HFFc6 (cell line): Measurements from ENCODE around the gene ZNF582. TPM values are rescaled to one million over a fixed set of nuclear protein-coding genes. Genes with fewer than 3 reads are reported as not detected.

Experiments
- DNase-seq: peaks from one replicate; pipeline ENCODE4 v3.0.0-alpha.2; 2018
- H3K27ac Mint-ChIP-seq: 2 replicates; pipeline ENCODE4 v1.8.0; 2020; ENCODE audit warnings: mild to moderate bottlenecking, mixed read lengths
- H3K27me3 Mint-ChIP-seq: 2 replicates; pipeline ENCODE4 v1.8.0; 2021; ENCODE audit warnings: mild to moderate bottlenecking, moderate library complexity, mixed read lengths; ENCODE audit not compliant: insufficient read depth
- H3K36me3 Mint-ChIP-seq: 2 replicates; pipeline ENCODE4 v1.8.0; 2021; ENCODE audit warnings: low read depth, mixed read lengths
- H3K4me1 Mint-ChIP-seq: 2 replicates; pipeline ENCODE4 v1.8.0; 2020; ENCODE audit warnings: low read depth, mixed read lengths
- H3K4me3 Mint-ChIP-seq: 2 replicates; pipeline ENCODE4 v1.8.0; 2020; ENCODE audit warnings: mild to moderate bottlenecking, moderate library complexity, mixed read lengths
- H3K9me3 Mint-ChIP-seq: 2 replicates; pipeline ENCODE4 v1.8.0; 2020; ENCODE audit warnings: mild to moderate bottlenecking, mixed read lengths
- total RNA-seq, 6 experiments: library from RNA; stranded (reverse); fragmentation: NEBNext Ultra II Directional; extraction: Animal tissue kit (Norgen Biotek cat#: 25700); gene quantifications; 2 replicates in 1 of 6; 3 replicates in 5 of 6; pipeline ENCODE4 v1.2.3, GENCODE V29; 2021
- TF ChIP-seq, protein P1 (sequence below): fragments of 200-600 bp; sonication (generic); IDR thresholded peaks from 2 replicates; pipeline ENCODE4 v1.5.0; 2021; ENCODE audit warnings: antibody characterized with exemption, mild to moderate bottlenecking

ZNF582 gene
- total RNA-seq, 6 experiments from 2014 or later = 0.37 to 1.2 (median 0.81) TPM

DNA sequence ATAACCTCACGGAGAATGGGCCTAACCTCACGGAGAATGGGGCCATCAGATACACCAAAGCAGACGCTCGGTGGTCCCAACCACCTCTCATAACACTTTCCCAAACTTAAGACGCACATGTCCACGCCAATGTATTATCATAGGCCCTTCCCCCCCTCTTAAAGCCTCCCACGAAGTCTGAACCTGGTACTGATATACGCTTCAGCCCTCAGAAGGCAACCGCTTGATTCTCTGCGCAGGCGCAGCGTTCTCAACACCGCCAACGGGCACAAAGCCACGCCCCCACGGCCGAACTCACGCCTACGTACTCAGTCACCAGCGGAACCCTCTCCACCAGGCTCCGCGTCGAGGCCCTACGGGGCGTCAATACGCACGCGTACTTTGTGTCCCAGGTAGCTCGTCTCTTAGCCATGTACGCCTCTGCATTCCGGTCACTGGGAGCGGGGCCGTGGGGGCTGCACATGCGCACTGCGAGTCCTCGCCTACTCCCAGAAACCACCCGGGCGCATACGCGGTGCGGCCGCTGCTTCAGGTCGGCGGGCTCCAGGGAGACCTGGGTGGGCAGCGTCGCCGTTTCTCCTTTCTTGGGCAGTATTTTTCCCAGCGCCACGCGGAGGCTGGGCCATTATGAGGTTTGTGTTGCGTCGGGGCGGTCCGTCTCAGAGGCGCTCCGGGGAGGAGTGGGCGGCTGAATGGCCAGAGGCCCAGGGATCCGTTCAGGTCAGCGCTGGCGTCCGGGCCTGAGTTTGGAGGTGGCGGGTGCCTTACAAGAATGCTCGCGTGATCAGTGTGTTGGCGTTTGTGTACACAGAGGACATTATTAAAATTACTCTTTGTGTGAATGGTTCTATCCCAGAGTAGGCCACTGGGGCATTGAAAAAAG lies 25.3 kb downstream of the ZNF582 start:
- Mint-ChIP-seq H3K9me3 (peaks cover 60% of the 10 kb centered on the region), H3K27ac (peak overlapping the region; percentile 83), H3K4me3 (peak overlapping the region; percentile 90), H3K36me3 (peaks cover 32% of the 10 kb centered on the region), H3K27me3 (no peaks in the 10 kb centered on the region; the same call in 1 of the 2 replicates), H3K4me1 (no peaks in the 10 kb centered on the region; the same call in 1 of the 2 replicates)
- peak; percentile 85 for DNase-seq
- TF ChIP-seq, protein P1, sequence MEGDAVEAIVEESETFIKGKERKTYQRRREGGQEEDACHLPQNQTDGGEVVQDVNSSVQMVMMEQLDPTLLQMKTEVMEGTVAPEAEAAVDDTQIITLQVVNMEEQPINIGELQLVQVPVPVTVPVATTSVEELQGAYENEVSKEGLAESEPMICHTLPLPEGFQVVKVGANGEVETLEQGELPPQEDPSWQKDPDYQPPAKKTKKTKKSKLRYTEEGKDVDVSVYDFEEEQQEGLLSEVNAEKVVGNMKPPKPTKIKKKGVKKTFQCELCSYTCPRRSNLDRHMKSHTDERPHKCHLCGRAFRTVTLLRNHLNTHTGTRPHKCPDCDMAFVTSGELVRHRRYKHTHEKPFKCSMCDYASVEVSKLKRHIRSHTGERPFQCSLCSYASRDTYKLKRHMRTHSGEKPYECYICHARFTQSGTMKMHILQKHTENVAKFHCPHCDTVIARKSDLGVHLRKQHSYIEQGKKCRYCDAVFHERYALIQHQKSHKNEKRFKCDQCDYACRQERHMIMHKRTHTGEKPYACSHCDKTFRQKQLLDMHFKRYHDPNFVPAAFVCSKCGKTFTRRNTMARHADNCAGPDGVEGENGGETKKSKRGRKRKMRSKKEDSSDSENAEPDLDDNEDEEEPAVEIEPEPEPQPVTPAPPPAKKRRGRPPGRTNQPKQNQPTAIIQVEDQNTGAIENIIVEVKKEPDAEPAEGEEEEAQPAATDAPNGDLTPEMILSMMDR = no peak; the same call in 1 of the 2 replicates

DNA sequence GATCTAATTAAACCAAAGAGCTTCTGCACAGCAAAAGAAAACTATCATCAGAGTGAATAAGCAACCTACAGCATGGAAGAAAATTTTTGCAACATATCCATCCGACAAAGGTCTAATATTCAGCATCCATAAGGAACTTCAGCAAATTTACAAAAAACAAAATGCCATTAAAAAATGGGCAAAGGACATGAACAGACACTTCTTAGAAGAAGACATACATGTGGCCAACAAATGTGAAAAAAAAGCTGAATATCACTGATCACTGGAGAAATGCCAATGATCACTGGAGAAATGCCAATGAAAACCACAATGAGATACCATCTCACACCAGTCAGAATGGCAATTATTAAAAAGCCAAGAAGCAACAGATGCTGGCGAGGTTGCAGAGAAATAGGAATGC lies 32.5 kb downstream of the ZNF582 start:
- no peak overlapping the region for H3K27ac Mint-ChIP-seq
- no peaks in the 10 kb centered on the region for H3K4me1 Mint-ChIP-seq
- peaks cover 3% of the 10 kb centered on the region; the same call in 1 of the 2 replicates for H3K27me3 Mint-ChIP-seq
- H3K9me3 Mint-ChIP-seq = peaks cover 54% of the 10 kb centered on the region
- TF ChIP-seq, protein P1 = no peak
- peaks cover 25% of the 10 kb centered on the region for H3K36me3 Mint-ChIP-seq
- H3K4me3 Mint-ChIP-seq = no peak overlapping the region
- no peak for DNase-seq

DNA sequence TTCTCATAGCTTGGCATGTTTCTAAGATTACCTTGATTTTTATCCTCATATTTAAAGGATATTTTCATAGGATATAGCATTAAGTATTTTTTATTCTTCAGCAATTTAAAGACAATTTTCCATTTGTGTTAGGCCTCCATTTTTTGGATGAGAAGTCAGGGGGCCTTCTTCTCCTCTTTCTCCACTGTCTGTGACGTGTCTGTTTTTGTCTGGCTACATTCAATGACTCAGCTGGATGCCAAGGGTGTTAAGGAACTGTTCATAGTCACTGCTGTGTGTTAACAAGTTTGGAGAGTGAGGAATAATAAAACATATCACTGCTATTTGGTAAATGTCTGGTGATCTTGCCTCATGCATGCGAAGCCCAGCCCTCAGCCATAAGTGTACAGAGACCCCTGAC lies 36.4 kb downstream of the ZNF582 start:
- Mint-ChIP-seq H3K9me3 (peaks cover 54% of the 10 kb centered on the region), H3K27me3 (peaks cover 3% of the 10 kb centered on the region; the same call in 1 of the 2 replicates), H3K4me3 (no peak overlapping the region), H3K27ac (no peak overlapping the region), H3K4me1 (no peaks in the 10 kb centered on the region), H3K36me3 (peaks cover 20% of the 10 kb centered on the region)
- TF ChIP-seq, protein P1 = no peak
- DNase-seq = no peak

DNA sequence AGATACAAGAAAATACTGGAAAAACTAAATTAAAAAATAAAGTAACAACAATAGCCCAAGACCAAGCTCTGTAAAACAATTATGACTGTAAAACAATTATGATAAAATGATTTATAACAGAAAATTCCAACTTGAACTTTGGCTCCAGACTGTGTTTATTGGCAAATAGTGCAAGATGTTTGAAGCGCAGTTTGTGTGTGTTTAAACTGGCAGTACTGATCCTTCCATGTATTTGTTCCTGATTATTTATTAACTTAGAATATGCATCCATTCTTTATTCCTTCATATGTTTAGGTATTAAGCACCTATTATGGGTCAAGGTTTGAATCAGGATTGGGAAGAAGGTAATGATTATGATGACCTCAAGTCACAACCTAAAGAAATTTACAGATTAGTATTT lies 37.8 kb downstream of the ZNF582 start:
- DNase-seq = no peak
- peaks cover 41% of the 10 kb centered on the region for H3K9me3 Mint-ChIP-seq
- H3K27ac Mint-ChIP-seq = no peak overlapping the region
- TF ChIP-seq, protein P1 = no peak
- H3K4me3 Mint-ChIP-seq = no peak overlapping the region
- H3K4me1 Mint-ChIP-seq = no peaks in the 10 kb centered on the region
- H3K27me3 Mint-ChIP-seq = peaks cover 3% of the 10 kb centered on the region
- peaks cover 15% of the 10 kb centered on the region for H3K36me3 Mint-ChIP-seq

DNA sequence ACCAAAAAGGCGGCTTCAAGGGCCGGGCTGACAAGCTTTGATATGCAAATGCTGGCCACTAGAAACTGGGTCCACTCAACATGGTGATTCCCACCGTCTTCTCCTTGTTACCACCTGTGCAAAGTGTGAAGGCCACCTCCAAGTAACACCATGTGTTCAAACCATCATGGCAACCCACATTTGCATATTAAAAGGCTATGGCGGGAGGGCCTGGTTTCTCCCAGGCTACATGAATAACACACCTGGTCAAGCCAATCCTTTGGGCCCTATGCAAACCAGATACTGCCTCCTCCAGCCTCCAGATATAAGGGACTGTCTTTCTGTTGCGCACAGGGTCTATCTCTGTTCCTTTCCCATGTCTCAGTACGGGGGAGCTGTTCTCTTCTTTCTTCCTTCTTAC lies 42.1 kb downstream of the ZNF582 start:
- DNase-seq = no peak
- TF ChIP-seq, protein P1 = no peak
- Mint-ChIP-seq H3K27me3 (peaks cover 3% of the 10 kb centered on the region), H3K4me1 (no peaks in the 10 kb centered on the region), H3K27ac (no peak overlapping the region), H3K9me3 (peaks cover 13% of the 10 kb centered on the region), H3K4me3 (no peak overlapping the region), H3K36me3 (no peaks in the 10 kb centered on the region)
